GM18517 (cell line): Measurements from ENCODE around the gene POC1B.
"Not testable (repeated sequence)": the region's sequence is repeated elsewhere in the genome, so short reads cannot be mapped to it uniquely, and the experiment has no call there.

Source experiments
- ATAC-seq: cut with Tn5 transposase; IDR thresholded peaks from one replicate; pipeline ENCODE4 v1.9.1; 2021; ENCODE audit warnings: mild to moderate bottlenecking, moderate library complexity; ENCODE audit not compliant: unreplicated experiment

POC1B gene

DNA sequence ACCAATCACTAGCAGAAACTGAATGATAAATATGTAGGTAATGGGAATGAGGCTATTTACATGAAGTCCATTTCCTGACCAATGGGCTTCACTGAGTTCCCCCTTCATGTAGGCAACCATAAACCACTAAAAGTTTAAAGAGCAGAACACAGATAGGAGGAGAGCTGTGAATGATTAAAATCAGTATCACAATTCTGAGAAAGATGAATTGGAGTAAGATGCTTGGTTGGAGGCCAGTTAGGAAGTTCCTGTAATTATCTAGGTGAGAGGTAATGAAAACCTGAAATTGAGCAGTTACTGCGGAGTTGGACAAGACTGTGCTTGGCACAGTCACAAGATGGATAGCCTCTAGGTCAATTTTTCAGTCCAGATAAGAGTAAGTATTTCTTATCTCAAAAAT, 57.8 kb downstream of the POC1B start:
- ATAC-seq: no peak

DNA sequence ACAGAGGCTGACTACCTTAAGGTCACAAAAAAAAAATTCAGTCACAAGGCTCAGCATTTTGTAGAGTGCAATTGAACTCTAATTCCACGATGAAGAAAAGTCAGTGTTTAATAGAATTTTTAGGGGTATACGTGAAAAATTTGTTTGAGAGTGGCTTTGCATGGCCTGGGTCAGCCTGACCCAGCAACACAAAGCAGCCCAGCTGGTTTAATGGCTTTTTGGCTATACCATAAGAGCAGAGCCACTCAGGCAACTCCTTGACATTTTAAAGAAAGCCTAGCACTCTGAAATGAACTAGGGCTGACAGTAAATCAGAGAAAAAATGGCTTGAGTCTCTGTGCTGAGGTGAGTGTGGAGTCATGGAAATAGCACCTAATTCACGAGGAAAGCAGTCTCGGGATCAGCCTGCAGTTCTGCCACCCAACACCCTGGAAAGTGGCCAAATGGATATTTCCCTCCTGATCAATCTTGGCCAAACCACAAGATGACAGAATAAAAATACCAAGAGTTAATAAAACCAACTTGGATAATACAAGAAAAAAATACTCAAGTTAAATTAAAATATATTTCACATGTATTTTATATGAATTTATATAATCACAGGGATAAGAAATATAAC, 60.8 kb downstream of the POC1B start:
- no peak for ATAC-seq

DNA sequence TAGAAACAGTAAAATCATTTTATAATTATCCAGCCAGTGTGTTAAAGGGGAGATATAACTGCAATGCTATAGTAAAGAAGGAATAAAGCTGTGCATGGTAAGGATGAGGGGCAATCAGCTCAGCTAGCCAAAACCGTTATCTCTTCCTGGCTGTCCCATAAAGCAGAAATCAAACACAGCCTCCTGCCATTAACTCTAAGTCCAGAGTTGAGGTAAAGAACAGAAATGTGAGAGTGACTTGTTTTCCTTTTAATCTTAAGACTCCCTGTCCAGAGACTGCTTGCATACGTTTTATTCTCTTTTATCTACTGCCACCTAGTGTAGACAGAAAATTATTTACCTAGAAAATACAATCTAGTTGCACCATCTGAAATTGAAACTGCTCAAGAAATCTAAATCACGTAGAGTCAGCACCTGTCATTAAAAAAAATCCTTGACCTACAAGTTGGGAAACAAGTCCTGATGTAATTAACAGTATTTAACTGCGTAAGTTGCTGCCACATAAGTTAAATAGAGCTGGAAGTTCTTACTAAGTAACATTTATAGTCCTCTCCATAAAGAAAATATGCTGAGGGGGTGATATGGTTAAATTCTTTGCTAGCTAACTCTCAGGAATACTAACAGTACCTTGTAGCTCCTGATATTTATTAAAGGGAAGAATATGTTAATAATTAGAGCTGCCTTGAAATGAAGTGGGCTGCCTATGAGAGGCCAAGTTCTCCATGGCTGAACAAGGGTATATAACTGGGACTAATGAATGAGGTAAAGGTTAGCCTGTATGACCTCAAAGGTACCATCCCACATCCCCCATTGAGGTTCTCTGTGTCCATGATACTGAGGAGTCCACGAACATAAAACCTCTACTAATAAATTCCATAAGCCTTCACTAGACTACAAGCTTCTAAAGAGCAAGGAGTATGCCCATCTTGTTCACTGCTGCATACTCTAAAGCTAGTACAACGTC, 63.9 kb downstream of the POC1B start:
- ATAC-seq: peak; percentile 94

DNA sequence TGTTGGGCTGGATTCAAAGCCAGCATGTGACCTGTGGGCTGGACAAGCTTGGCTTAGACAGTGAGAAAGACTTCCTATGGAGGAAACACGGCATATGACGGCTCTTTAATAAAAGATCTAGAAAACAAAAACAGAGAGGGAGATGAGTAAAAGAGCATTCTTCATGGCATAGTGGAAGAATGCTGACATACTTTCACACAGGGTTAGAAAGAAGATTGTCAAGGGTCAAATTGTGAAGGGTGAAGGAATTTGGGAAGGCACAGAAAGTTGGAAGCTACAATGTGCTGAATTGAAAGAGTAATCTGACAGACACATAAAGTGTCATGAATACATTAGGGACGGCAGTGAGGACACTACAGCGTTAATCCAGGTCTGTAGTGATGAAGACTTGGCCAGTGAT, 64.7 kb downstream of the POC1B start:
- no peak for ATAC-seq

DNA sequence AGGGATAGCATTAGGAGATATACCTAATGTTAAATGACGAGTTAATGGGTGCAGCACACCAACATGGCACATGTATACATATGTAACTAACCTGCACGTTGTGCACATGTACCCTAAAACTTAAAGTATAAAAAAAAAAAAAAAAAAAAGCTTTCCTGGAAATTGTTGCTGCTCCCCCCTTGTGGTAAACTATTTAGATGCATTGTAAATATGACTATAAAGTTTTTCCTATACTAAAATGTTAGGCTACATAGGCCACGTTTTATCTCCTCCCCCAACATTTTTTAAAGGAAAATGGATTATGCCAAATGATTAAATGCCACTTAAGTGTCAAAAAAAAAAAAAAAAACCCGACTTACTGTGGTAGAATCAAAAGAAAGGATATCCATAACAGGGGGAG, 66.6 kb downstream of the POC1B start:
- ATAC-seq: not testable (repeated sequence)

DNA sequence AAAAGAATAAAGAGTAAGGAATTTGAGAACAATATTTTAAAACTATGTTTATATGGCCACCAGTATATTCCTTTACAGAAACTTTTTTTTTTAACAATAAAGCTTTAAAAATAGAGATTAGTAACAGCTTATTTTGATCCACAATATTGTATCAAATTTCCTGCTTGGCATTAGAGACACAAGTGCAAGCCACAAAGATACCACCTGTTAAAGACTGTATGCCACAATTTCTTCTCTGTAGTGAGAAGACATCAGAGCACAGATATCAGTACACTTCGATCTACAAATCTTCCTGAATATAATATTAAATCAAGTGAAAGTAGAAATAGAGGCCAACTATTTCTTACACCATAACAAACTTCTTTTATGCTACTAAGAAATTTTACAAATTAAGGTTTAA, 69.3 kb downstream of the POC1B start:
- ATAC-seq: no peak

DNA sequence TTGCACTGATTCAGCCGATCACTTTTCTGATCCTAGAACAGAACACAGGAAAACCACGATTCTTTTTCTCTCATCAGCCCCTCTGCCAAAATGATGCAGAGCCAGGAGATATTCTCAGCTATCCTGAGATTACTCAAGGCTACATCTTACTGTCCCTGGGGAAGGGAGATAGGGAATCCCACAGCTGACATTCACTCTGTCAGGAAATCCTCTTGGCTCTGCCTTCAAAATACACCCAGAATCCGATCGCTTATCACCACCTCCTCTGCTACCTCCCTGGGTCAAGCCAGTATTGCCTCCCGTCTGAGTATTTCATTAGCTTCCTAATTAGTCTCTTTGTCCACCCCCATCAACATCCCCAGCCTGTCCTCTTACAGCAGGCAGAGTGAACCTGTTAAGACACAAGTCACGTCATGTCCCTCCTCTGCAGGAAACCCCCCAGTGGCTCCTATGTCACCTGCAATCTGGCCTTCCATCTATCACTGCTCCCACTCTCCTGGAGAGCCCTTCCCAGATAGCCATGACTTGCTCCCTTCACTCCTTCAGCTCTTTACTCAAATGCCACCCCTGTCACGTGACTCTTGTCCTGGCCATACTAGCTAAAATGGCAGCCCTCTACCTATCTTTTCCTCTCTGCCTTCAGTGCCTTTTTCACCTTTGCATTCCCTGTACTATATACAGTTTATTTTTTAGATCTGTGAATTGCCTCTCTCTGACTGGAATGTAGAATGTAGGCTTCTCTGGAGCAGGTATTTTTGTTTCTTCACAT, 71.6 kb downstream of the POC1B start:
- no peak for ATAC-seq

DNA sequence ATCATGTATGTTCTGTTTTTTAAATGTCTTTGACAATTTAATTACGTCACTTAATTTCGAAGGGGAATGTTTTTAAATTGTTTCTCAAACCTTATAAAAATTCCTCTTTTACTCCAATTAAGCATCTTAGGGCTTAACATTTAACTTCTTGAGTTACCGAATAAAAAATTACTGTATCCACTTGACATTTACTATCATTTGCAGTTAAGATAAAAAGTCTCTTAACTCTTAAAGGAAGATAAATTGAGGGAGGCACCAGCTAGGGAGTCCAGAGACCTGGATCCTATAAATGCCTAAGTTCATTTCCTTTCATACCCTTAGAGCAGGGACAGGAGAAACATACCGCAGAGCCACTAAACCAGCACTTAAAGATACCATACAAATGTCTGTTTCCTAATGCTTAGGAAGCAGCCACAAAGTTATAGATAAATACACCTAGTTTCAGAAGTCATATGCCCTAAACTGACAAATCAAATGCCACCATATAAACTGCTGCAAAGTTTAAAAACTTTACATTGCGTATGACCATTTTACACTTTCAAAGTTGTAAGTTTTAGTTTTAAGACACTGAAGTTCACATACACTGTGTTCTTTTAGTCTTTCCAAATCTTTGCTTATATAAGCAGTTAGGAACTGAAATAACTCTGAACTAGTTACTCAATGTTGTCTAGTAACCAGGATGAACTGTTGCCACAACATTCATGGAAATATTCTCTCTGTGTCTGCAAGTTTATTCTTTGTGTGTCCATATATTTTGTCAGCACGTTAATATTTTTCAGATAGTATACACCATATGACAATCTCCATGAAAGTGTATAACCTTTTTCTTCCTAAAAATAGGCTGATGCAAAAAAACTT, 72.5 kb downstream of the POC1B start:
- no peak for ATAC-seq

DNA sequence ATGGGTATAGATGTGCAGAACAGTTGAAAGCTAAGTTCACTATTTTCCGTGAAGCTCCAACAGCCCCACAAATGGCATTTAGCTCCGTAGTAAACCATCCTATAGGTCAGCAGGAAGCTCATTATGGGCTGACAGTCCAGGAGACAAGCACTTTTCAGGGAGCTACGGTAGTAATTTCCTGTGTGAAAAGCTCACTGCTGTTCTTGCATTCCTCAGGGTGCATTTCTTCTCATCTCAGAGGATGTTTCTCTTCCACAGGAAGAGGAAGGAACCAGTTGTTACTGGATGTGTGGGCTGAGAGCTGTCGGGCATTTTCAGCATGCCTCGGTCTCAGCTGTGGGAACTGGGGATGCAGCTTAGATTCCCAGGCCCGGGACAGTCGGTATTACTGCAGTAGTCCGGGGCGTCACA, 74.0 kb downstream of the POC1B start:
- no peak for ATAC-seq

DNA sequence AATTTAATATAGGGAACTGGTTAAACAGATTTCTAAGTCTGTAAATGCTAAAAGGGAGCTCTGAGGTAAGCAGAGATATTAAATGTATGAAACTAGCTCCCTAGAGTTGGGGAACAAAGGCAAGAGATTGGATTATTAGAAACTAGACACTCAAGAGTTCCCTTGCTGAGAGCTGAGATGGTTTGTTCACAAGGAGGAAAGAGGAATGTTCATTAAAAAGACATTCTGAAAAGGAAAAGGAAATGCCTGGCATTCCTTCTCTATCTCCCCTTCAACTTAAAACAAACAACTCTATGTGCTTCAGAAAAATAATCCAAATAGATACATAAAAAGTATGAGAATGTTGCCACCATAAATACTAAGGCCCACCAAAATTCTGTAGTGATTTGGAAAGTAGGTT, 74.9 kb downstream of the POC1B start:
- ATAC-seq: no peak

DNA sequence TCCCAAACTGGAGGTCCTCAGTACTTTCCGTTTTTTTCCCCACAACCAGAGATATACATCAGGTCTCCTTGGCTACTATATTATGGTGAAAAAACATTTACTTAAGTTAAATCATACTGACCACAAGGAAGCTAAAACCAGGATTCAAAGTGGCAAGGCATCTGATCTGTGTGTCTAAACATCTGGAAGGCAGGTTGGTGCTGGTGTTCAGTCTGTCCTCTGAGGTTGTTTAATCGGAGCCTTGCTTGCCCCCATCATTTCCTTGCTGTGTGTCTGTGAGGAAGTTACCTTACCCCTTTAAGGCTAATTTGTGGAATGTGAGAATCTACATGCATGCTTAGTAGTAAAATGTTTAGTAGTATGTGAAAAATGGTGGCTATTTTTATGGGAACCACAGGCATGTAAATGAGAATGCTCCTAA, 76.9 kb downstream of the POC1B start:
- ATAC-seq: no peak

DNA sequence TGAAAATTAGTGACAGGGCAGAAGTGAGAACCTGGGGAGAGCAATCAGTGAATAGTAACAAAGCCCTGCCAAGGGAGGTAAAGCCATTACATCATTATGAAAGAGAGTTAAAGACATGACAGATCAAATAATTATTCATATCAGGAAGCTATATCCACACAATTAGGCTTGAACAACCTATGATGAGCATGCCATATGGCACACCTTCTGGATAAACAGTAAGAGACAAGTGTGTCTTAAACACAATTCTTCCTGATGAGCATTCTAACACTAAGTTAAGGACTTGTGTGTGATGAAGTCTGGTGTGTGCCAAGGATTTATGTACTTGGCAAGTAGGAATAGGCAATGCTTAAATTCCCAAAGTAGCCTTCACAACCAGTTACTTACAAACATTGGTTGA, 77.3 kb downstream of the POC1B start:
- no peak for ATAC-seq

DNA sequence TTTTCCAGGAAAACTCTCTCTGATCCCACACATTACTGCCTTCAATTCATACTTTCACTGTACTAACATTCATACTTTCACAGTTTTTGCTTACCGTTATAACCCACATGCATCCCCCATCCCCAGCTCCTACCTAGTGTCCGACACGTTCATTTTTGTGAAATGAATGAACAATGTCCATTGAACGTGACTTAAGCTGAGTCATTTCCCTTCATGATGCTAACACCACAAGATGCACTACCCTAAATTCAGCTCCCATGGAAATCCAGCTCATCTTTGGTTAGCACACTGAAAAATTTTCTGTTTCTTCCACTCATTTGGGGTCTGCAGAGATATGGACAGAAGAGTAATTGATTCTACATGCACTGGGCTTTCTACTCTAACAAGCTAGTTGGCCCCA, 85.9 kb downstream of the POC1B start:
- ATAC-seq: no peak

DNA sequence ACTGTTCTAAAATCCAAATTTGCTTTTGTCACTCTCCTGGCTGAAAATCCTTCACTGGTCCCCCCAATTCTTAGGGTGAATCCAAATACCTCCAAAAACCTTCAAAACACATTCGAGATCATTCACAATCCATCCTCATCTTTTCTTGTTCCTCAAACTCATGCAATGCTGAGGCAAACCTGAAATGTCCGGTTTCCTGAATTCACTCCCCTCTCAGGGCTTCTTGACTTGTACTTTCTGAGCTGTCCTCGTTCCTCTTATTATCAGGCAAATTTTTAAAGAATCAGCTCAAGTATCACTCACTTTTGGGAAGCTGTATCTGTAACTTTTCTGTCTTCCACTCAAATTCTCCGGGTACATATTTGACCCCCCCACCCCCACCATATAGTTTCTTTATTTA, 88.6 kb downstream of the POC1B start:
- ATAC-seq: no peak

DNA sequence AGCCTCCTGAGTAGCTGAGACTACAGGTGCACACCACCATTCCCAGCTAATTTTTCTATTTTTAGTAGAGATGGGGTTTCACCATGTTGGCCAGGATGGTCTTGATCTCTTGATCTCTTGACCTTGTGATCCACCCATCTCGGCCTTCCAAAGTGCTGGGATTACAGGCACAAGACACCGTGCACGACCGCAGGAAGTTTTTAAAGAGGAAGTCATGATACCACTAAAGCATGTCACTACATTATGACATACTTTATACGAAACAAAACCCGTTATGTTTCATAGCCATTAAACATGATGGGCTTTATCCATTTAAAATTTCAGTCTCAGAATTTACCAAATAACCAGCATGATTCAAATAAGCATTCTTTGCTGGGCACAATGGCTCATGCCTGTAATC, 89.8 kb downstream of the POC1B start:
- no peak for ATAC-seq

DNA sequence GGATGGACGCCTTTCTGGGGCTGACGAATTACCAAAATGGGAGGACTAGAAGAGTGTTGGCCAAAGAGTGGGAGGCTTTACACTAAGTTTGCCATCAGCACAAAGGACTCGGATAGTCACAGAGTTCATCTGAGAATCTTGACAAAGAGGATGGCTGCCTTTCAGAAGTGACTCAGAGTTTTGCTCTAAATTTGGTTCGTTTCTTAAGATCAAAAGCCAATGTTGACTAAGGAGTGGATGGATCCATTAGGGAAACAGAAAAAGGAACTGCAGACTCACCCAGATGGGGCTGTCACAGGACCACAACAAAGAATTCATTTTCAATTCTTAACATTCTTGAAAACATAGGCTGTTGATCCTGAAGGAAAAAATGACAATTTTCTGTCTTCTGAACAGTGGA, 92.2 kb downstream of the POC1B start:
- ATAC-seq: no peak

DNA sequence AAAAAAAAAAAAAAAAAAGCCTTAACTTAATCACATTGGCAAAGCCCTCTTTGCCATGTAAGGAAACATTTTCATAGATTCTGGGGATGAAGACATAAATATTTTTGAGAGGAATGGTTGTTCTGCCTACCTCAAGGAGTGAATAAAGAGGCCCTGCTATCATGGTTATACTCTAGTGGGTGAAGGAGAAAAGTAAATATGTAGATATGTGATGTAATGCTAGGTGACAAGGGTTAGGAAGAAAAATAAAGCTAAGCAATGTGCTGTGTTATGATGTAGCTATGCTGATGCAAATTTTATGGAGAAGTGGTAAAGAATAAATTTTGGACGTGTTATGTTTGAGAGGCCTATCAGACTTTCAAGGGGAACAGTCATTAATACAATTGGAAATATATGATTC, 93.5 kb downstream of the POC1B start:
- ATAC-seq: no peak

DNA sequence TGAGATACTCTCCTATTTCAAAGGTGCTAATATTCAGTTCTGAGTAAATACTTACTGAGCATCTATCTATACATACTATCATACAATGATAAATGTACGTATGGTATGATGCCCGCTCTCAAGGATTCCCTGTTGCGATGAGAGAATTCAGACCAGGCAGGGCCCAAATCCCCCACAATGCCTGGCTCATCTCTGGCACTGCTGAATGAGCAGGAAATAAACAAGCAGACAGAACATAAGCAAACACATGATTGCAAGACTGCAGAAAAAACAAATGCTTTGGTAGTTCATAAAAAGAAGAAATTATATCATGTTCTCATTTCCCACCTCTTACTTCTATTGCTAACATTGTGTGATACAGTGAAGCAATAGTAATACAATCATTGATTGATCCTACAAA, 96.3 kb downstream of the POC1B start:
- ATAC-seq: no peak

DNA sequence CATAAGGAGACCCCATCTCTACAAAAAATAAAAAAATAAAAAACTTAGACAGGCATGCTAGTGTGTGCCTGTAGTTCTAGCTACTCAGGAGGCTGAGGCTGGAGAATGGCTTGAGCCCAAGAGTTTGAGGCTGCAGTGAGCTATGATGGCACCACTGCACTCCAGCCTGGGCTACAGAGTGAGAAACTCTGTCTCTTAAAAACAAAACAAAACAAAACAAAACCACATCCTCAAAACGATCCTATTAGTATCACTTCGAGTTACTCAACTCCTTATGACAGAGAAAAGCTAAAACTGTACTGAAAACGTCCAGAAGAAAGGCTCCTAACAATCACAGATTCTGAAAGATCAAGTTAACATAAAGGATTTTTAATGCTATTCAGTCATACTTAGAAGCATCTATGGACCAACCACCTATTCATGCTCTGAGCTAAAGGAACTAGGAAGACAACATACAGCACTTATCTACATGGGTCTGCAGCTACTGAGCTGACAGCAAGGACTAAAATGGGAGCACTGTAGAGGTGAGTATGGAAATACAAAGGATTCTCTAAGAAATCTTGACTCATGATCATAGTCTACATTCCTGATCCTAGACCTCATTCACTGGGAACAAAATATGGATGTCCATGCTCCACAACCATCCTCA, 98.2 kb downstream of the POC1B start:
- ATAC-seq: peak; percentile 99

DNA sequence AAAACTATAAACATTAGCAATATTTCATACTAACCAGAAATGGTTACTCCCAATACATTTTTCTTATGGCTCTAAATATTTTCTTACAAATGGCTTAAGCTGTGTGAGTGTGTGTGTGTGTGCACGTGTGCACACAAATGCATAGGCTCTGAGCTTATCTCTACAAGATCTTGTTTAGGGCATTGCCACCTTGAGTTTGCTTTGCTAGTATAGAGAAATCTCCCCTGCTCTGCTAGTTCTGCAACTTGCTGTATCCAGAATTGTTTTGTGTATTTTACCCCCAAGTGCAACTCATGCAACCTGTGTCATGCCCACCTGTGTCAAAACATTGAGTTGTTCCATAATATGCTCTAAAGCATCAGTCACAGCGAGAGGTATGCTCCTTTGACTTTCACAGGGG, 101.0 kb downstream of the POC1B start:
- ATAC-seq: no peak
